Effector CD8-positive, alpha-beta T cell (primary cell): ENCODE results near the gene ADCY6.
"Not testable (repeated sequence)": the region's sequence is repeated elsewhere in the genome, so short reads cannot be mapped to it uniquely, and the experiment has no call there.

Source experiments
- DNase-seq: peaks from one replicate; lab custom pipeline; 2025; lab: John Stamatoyannopoulos, UW

The ADCY6 gene

DNA sequence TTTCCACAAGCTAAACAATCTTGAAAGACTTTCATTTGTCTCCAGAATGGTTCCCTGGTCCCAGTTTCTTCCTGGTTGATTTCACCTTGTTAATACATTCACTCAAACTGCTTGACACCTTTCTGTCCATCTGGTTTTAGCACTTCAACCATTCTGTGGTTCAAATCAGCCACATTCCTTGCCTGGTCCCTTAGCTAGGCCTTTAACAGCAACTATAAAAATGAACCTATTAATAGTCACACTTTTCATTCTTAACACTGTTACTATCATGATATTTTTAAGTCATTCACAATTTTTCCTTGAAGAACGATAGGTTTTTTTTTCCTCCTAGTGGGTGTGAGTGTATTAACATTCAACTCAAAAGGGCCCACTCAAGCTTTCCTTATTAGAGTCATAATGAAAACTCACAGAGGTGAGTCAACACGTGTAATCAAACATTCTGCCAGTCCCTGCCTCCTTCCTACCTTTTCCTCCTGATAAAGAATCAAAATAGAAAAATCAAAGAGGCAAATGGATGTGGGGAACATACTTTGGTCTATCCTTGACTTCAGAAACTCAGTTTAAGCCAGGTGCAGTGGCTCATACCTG lies 38.0 kb downstream of the ADCY6 start:
- DNase-seq, result no peak

DNA sequence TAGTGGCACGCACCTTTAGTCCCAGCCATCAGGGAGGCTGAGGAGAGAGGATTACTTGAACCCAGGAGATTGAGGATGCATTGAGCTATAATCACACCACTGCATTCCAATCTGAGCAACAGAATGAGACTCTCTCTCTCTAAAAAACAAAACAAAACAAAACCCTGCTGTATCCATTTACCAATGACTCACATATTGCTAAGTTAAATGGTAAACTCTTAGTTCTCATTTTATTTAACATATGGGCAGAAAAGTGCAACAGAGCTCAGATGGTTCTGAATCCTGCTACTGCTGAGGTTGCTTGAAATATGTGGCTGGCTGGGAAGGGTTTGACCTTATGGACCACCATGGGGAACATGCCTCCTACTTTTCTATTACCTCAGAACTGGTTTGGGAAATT lies 38.7 kb downstream of the ADCY6 start:
- no peak for DNase-seq

DNA sequence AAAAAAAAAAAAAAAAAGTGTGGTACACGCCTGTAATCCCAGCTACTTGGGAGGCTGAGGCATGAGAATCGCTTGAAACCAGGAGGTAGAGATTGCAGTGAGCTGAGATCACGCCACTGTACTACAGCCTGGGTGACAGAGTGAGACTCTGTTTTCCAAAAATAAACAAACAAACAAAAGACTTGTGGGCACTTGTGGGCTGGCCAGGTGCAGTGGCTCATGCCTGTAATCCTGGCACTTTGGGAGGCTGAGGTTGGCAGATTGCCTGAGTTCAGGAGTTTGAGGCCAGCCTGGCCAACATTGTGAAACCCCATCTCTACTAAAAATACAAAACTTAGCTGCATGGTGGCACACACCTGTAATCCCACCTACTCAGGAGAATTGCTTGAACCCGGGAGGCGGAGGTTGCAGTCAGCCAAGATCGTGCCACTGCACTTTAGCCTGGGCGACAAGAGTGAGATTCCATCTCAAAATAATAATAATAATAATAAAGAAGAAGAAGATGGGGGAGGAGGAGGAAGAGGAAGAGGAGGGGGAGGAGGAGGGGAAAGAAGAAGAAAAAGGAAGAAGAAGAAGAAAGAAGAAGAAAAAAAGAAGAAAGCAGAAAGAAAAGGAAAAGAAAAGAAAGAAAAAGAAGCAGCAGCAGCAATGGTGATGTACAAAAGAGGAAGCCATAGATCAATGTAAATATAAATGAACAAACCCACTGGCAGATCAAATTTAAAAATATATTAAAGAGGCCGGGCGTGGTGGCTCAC lies 44.5 kb downstream of the ADCY6 start:
- DNase-seq, result no peak

DNA sequence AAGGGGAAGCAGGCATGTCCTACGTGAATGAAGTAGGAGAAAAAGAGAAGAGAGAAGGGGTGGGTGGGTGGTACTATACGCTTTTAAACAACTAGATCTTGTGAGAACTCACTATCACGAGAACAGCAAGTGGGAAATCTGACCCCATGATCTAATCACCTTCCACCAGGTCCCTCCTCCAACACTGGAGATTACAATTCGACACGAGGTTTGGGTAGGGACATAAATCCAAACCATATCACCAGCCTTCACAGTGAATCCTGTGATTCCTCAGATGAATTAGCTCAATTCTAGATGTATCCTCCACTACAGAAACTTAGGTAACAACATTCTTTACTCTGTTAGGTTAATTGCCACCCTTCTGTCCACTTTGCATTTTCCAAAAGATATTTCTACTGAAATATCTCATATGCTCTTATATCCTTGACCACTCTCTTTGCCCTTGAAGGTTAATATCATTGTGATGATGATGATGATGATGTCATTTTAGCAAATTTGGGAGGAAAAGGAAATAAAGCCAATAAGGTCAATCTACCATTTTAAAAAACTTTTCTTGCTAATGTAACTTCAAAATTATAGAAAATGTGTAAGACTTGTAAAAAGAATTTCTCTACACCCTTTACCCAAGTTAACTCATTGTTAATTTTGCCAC lies 49.1 kb downstream of the ADCY6 start:
- DNase-seq, result no peak

DNA sequence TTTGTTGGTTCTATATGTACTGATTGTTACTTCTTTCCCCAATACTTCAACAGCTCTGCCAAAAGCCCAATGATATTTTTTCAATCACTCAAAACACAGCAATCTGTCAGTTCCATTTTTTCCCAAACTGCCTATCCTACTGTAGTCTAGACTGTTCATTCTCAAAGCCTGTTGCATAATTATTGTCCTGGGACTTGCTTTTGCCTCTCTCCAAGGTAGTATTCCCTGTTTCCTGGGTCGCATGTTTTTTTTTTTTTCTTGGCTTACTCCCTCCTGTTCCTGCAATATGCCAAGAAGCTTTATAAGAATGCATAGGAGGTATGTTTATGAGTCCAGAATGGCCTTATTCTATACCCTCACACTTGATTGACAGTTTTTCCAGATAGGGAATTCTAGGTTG lies 52.4 kb downstream of the ADCY6 start:
- no peak for DNase-seq

DNA sequence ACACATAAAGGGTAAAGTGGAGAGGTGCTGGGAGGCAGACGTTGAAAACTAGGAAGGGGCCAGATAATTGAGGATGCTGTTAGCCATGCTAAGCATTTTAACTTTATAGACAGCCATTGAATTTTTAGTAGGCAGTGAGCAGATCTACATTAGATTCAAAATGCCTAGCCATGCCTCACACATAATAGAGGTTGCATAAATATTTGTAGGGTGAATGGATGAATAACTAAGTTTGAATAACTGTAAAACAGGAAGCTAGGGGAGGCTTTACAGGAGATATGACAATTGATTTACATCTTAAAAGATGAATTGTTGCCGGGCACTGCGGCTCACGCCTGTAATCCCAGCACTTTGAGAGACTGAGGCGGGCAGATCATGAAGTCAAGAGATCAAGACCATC lies 60.1 kb downstream of the ADCY6 start:
- no peak for DNase-seq

DNA sequence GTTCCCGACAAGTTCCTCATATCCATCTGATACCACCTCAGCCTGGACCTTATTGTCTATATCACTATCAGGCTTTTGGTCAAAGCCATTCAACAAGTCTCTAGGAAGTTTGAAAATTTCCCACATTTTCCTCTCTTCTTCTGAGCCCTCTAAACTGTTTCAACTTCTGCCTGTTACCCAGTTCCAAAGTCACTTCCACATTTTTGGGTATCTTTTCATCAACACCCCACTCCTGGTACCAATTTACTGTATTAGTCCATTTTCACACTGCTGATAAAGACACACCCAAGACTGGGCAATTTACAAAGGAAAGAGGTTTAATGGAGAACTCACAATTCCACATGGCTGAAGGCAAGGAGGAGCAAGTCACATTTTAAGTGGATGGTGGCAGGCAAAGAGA lies 68.2 kb downstream of the ADCY6 start:
- not testable (repeated sequence) for DNase-seq

DNA sequence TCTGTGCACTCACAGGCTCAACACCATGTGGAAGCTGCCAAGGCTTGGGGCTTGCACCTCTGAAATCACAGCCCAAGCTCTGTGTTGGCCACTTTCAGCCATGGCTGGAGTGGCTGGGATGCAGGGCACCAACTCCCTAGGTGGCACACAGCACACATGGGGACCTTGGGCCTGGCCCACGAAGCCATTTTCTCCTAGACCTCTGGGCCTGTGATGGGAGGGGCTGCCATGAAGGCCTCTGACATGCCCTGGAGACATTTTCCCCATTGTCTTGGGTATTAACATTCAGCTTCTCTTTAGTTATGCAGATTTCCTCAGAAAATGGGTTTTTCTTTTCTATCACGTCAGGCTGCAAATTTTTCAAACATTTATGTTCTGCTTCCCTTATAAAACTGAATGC lies 68.7 kb downstream of the ADCY6 start:
- DNase-seq, result not testable (repeated sequence)

DNA sequence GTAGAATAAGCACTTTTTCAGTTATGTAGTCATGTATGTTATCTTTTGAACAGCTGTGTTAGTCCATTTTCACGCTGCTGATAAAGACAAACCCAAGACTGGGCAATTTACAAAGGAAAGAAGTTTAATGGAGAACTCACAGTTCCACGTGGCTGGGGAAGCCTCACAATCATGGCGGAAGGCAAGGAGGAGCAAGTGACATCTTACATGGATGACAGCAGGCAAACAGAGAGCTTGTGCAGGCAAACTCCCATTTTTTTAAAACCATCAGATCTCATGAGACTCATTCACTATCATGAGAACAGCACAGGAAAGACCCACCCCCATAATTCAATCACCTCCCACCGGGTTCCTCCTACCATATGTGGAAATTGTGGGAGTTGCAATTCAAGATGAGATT lies 69.9 kb downstream of the ADCY6 start:
- DNase-seq, result not testable (repeated sequence)

DNA sequence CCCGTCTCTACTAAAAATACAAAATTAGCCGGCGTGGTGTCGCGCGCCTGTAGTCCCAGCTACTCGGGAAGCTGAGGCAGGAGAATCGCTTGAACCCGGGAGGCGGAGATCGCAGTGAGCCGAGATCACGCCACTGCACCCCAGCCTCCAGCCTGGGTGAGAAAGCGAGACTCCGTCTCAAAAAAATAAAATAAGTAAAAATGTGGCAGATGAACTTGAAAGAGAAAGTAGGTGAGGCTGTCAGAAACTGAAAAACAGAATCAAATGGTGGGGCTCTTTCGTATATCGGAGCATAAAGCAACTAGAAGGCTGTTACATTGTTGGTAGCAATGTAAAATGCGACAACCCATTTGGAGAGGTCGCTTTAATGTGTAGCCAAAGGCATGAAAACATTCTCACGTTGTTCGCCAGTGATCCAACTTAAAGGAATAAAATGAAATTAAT lies 71.6 kb downstream of the ADCY6 start:
- no peak for DNase-seq

DNA sequence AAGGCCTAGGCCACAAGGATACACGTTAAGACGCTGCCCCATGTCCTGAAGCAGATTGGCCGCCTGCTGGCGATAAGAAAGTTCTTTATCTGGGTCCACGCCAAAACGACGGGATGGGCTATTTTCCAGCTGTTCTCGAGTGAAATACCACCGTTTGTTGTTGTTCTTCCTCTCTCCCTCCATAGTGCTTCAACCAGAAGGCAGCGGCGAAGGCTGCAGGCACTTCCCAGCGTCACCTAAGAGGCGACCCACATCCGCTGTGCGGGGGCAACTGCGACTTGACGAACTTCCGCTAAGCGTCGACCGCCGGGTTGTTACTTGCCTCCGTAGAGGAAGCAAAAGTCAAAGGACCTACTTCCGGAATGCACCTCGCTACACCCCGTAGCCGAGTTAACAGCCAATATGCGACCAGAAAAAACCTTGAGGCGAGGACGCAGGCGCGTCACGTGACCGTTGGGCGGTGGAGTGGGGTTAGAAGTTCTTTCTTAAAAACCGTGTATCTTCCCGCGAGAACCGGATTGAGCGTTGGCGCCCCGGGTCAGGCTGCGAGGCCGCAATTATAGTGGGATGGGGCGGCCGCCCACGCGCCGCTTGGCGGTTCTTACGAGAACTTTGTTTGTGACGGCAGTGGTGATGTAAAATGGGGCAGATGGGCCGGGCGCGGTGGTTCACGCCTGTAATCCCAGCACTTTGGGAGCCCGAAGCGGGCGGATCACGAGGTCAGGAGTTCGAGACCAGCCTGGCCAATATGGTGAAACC lies 72.2 kb downstream of the ADCY6 start, which contains the start of gene CCNT1:
Gene CCNT1 (minus strand): TSS at position 215 of the 759 bp plus-strand sequence. CDS start 32 bp downstream, at position 183.
- peak; percentile 98 for DNase-seq
